H1 (cell line): ENCODE data around the gene DHCR24. TPM values are rescaled to one million over a fixed set of nuclear protein-coding genes. Genes with fewer than 3 reads are reported as not detected.

Experiments used
- CTCF ChIA-PET: fragments of 300-600 bp; sonication (Branson Sonifier 250); formaldehyde crosslinking; loops from one replicate; lab custom pipeline; 2021; ENCODE audit not compliant: partially characterized antibody; lab: Charles Lee
- POLR2A ChIA-PET: fragments of 300-600 bp; sonication (Branson Sonifier 250); formaldehyde crosslinking; loops from one replicate; lab custom pipeline; 2021; ENCODE audit warnings: inconsistent platforms; ENCODE audit not compliant: partially characterized antibody; lab: Charles Lee
- DNase-seq, 2 experiments: peaks; one replicate each; pipeline versions ENCODE4 v3.0.0 to v3.0.0-alpha.2; 2010 to 2022; ENCODE audit warnings: low spot score in 2 of 2, low read depth in 1 of 2, mixed read lengths in 1 of 2
- FAIRE-seq: peaks from 2 replicates; lab custom pipeline; 2011; peaks lifted over from hg19 to GRCh38; lab: Jason Lieb, UNC
- H2AFZ ChIP-seq: 2 replicates; pipeline ENCODE4 v1.8.1; 2012; ENCODE audit warnings: low read length, inconsistent platforms
- H2AK5ac ChIP-seq: 2 replicates; pipeline ENCODE4 v1.6.1; 2013; ENCODE audit warnings: low read depth, low read length
- H2BK120ac ChIP-seq: replicated peaks from 2 replicates; pipeline ENCODE3; 2013; ENCODE audit warnings: low read depth, low read length, inconsistent platforms
- H2BK12ac ChIP-seq: 2 replicates; pipeline ENCODE4 v1.6.1; 2013; ENCODE audit warnings: low read depth, low read length
- H2BK15ac ChIP-seq: 2 replicates; pipeline ENCODE4 v1.6.1; 2013; ENCODE audit warnings: low read length
- H2BK20ac ChIP-seq: 2 replicates; pipeline ENCODE4 v1.6.1; 2013; ENCODE audit warnings: low read length
- H2BK5ac ChIP-seq: 2 replicates; pipeline ENCODE4 v1.6.1; 2013; ENCODE audit warnings: low read depth, low read length
- H3K14ac ChIP-seq: 2 replicates; pipeline ENCODE4 v1.6.1; 2013; ENCODE audit warnings: inconsistent platforms; ENCODE audit not compliant: insufficient read length
- H3K18ac ChIP-seq: 2 replicates; pipeline ENCODE4 v1.6.1; 2013; ENCODE audit warnings: low read length; ENCODE audit errors: extremely low read depth
- H3K23ac ChIP-seq: 2 replicates; pipeline ENCODE4 v1.6.1; 2013; ENCODE audit warnings: inconsistent platforms; ENCODE audit not compliant: insufficient read length
- H3K23me2 ChIP-seq: 2 replicates; pipeline ENCODE4 v1.6.1; 2013; ENCODE audit warnings: low read depth, low read length
- H3K27ac ChIP-seq: 2 replicates; pipeline ENCODE4 v1.6.1; 2011; ENCODE audit warnings: low read depth, low read length, inconsistent platforms
- H3K27me3 ChIP-seq, 4 experiments: replicated peaks in 1 of 4; 1 replicate in 1 of 4; 2 replicates in 3 of 4; pipeline versions ENCODE4 v1.6.1 to v1.8.1; 2011 to 2013; ENCODE audit warnings: low read length in 3 of 4, mild to moderate bottlenecking in 3 of 4, inconsistent platforms in 2 of 4, mixed read lengths in 2 of 4, moderate library complexity in 1 of 4; ENCODE audit not compliant: control insufficient read depth in 3 of 4, insufficient read depth in 3 of 4; ENCODE audit errors: extremely low read depth in 1 of 4
- H3K36me3 ChIP-seq, 4 experiments: 2 replicates each; pipeline versions ENCODE4 v1.6.1 to v1.8.1; 2011 to 2013; ENCODE audit warnings: mild to moderate bottlenecking in 4 of 4, low read length in 3 of 4, moderate library complexity in 2 of 4, control low read depth in 1 of 4, inconsistent platforms in 1 of 4; ENCODE audit not compliant: insufficient read depth in 4 of 4, control insufficient read depth in 2 of 4
- H3K4ac ChIP-seq: replicated peaks from 2 replicates; pipeline ENCODE3; 2013; ENCODE audit warnings: low read length, low read depth, mixed read lengths, inconsistent platforms; ENCODE audit not compliant: insufficient read length
- H3K4me1 ChIP-seq, 4 experiments: replicated peaks in 1 of 4; 1 replicate in 1 of 4; 2 replicates in 3 of 4; pipeline versions ENCODE4 v1.6.1 to v1.8.1; 2011 to 2013; ENCODE audit warnings: low read length in 3 of 4, inconsistent platforms in 2 of 4, mixed read lengths in 1 of 4; ENCODE audit not compliant: insufficient read depth in 4 of 4, control insufficient read depth in 3 of 4
- H3K4me2 ChIP-seq, 2 experiments: 2 replicates each; pipeline versions ENCODE4 v1.6.1 to v1.8.1; 2011 to 2013; ENCODE audit warnings: low read depth in 2 of 2, low read length in 2 of 2, control low read depth in 1 of 2, inconsistent platforms in 1 of 2, mild to moderate bottlenecking in 1 of 2; ENCODE audit not compliant: insufficient read depth in 1 of 2
- H3K4me3 ChIP-seq, 4 experiments: fragments of 200-600, 300-600 bp in 1 of 4; sonication (generic), shearing (Covaris generic), sonication (Bioruptor Twin) in 1 of 4; 2 replicates each; pipeline versions ENCODE4 v1.5.1 to v1.8.1; 2011 to 2016; ENCODE audit warnings: low read length in 4 of 4, low read depth in 3 of 4, control low read depth in 2 of 4, inconsistent platforms in 2 of 4, mild to moderate bottlenecking in 2 of 4, mixed read lengths in 1 of 4, moderate library complexity in 1 of 4; ENCODE audit not compliant: insufficient read depth in 2 of 4; ENCODE audit errors: extremely low read depth in 1 of 4
- H3K56ac ChIP-seq: replicated peaks from 2 replicates; pipeline ENCODE3; 2013; ENCODE audit warnings: low read depth, mild to moderate bottlenecking, mixed read lengths, low read length, inconsistent platforms; ENCODE audit not compliant: insufficient read length
- H3K79me1 ChIP-seq: 2 replicates; pipeline ENCODE4 v1.6.1; 2013; ENCODE audit warnings: low read depth, low read length, control low read depth
- H3K79me2 ChIP-seq, 2 experiments: 2 replicates each; pipeline versions ENCODE4 v1.6.1 to v1.8.1; 2012 to 2013; ENCODE audit warnings: low read length in 2 of 2, mild to moderate bottlenecking in 2 of 2, inconsistent platforms in 1 of 2; ENCODE audit not compliant: insufficient read depth in 2 of 2, control insufficient read depth in 1 of 2
- H3K9ac ChIP-seq, 4 experiments: replicated peaks in 1 of 4; 1 replicate in 1 of 4; 2 replicates in 3 of 4; pipeline versions ENCODE4 v1.6.1 to v1.8.1; 2011 to 2013; ENCODE audit warnings: low read depth in 3 of 4, low read length in 3 of 4, control low read depth in 2 of 4, mild to moderate bottlenecking in 2 of 4, moderate library complexity in 2 of 4, inconsistent platforms in 1 of 4; ENCODE audit errors: extremely low read depth in 1 of 4
- H3K9me3 ChIP-seq, 2 experiments: 2 replicates each; pipeline versions ENCODE4 v1.6.1 to v1.8.1; 2012 to 2013; ENCODE audit warnings: mild to moderate bottlenecking in 2 of 2, moderate library complexity in 2 of 2, control low read depth in 1 of 2, inconsistent platforms in 1 of 2, low read depth in 1 of 2, low read length in 1 of 2, mixed read lengths in 1 of 2; ENCODE audit not compliant: insufficient read depth in 2 of 2
- H4K20me1 ChIP-seq, 2 experiments: replicated peaks in 1 of 2; 2 replicates each; pipeline versions ENCODE3 to v1.8.1; 2011 to 2013; ENCODE audit warnings: inconsistent platforms in 2 of 2, low read length in 2 of 2, mild to moderate bottlenecking in 1 of 2; ENCODE audit not compliant: insufficient read depth in 2 of 2, control insufficient read depth in 1 of 2
- H4K5ac ChIP-seq: 2 replicates; pipeline ENCODE4 v1.6.1; 2013; ENCODE audit warnings: low read length, low read depth, mixed read lengths, inconsistent platforms; ENCODE audit not compliant: insufficient read length
- H4K8ac ChIP-seq: 2 replicates; pipeline ENCODE4 v1.8.0; 2013; ENCODE audit warnings: mild to moderate bottlenecking, moderate library complexity, low read length, inconsistent platforms; ENCODE audit not compliant: insufficient read depth; ENCODE audit errors: extremely low read depth
- H4K91ac ChIP-seq: replicated peaks from 2 replicates; pipeline ENCODE3; 2013; ENCODE audit warnings: low read length, mixed read lengths, inconsistent platforms; ENCODE audit not compliant: insufficient read length
- BCL11A ChIP-seq, 2 experiments: IDR thresholded peaks; one replicate each; pipeline ENCODE4 v1.6.1; 2011; ENCODE audit warnings: low read depth in 2 of 2, low read length in 2 of 2, mild to moderate bottlenecking in 2 of 2
- KDM5A ChIP-seq: fragments of 200-600 bp; IDR thresholded peaks from 2 replicates; pipeline ENCODE4 v1.7.1; 2012; ENCODE audit warnings: mild to moderate bottlenecking, low read length, inconsistent platforms, mixed read lengths
- POLR2A ChIP-seq, 2 experiments: IDR thresholded peaks; 1 replicate in 1 of 2; 2 replicates in 1 of 2; pipeline ENCODE4 v1.6.1; 2011; ENCODE audit warnings: low read depth in 2 of 2, low read length in 2 of 2, mild to moderate bottlenecking in 2 of 2; ENCODE audit errors: control extremely low read depth in 1 of 2
- RFX5 ChIP-seq: IDR thresholded peaks from 2 replicates; pipeline ENCODE4 v1.6.1; 2011; ENCODE audit warnings: low read depth, low read length, improper control_type of control experiment, borderline replicate concordance
- RXRA ChIP-seq: IDR thresholded peaks from 2 replicates; pipeline ENCODE4 v1.6.1; 2011; ENCODE audit warnings: low read depth, mild to moderate bottlenecking, low read length, moderate library complexity; ENCODE audit not compliant: insufficient read depth
- SAP30 ChIP-seq: fragments of 300-600 bp; sonication (generic); IDR thresholded peaks from 2 replicates; pipeline ENCODE4 v1.7.1; 2012; ENCODE audit warnings: low read length, moderate library complexity, mild to moderate bottlenecking, inconsistent platforms; ENCODE audit not compliant: insufficient read depth, insufficient replicate concordance
- SIN3A ChIP-seq, 2 experiments: IDR thresholded peaks in 1 of 2; conservative IDR thresholded peaks in 1 of 2; 2 replicates each; pipeline ENCODE4 v1.6.1; 2011 to 2012; ENCODE audit warnings: low read length in 2 of 2, improper control_type of control experiment in 1 of 2, low read depth in 1 of 2, mild to moderate bottlenecking in 1 of 2
- SIRT6 ChIP-seq: IDR thresholded peaks from one replicate; pipeline ENCODE4 v1.7.1; 2012; ENCODE audit warnings: low read length, inconsistent platforms
- SP4 ChIP-seq: IDR thresholded peaks from 2 replicates; pipeline ENCODE4 v1.6.1; 2012; ENCODE audit warnings: low read length, inconsistent platforms
- TCF12 ChIP-seq: IDR thresholded peaks from 2 replicates; pipeline ENCODE4 v1.6.1; 2011; ENCODE audit warnings: low read depth, mild to moderate bottlenecking, low read length
- YY1 ChIP-seq: IDR thresholded peaks from 2 replicates; pipeline ENCODE4 v1.6.1; 2011; ENCODE audit warnings: low read depth, mild to moderate bottlenecking, low read length
- whole genome bisulfite sequencing, 2 experiments: shearing (Covaris generic) in 1 of 2; methylation state at CpG; one replicate each; pipeline versions ENCODE4 v1.1.6 to v1.1.7; 2013 to 2015; ENCODE audit warnings: low lambda C conversion rate in 2 of 2, mixed read lengths in 2 of 2, inconsistent platforms in 1 of 2, low coverage in 1 of 2, missing lambda C conversion rate in 1 of 2; ENCODE audit not compliant: insufficient replicate concordance in 2 of 2, insufficient coverage in 1 of 2, insufficient read length in 1 of 2; ENCODE audit errors: extremely low coverage in 1 of 2, missing lambda C conversion rate in 1 of 2; 5-methylcytosine and 5-hydroxymethylcytosine counted together
- polyA plus RNA-seq, 7 experiments: library from polyadenylated mRNA; depleted of rRNA in 3 of 7; stranded (reverse) in 5 of 7; unstranded in 2 of 7; fragments of >200 nt in 5 of 7; fragments of 200-250 nt in 2 of 7; gene quantifications; 1 replicate in 5 of 7; 2 replicates in 1 of 7; 4 replicates in 1 of 7; pipeline versions ENCODE4 v1.2.1 to v1.2.3, GENCODE V29; 2011 to 2013; ENCODE audit warnings: missing spikeins in 2 of 7, mixed read lengths in 2 of 7
- total RNA-seq: library from RNA; stranded (reverse); fragmentation: NEBNext Ultra II Directional; extraction: Animal tissue kit (Norgen Biotek cat#: 25700); gene quantifications from 2 replicates; pipeline ENCODE4 v1.2.1, GENCODE V29; 2021
- TF ChIP-seq, protein P1 (sequence below): IDR thresholded peaks from 2 replicates; pipeline ENCODE4 v1.6.1; 2012; ENCODE audit warnings: inconsistent platforms
- TF ChIP-seq, protein P2 (sequence below): IDR thresholded peaks from 2 replicates; pipeline ENCODE4 v1.6.1; 2011; ENCODE audit warnings: low read length, improper control_type of control experiment

Gene DHCR24
- total and polyA plus RNA-seq, 2 of the 8 experiments (the other 6 are each of a cell fraction or from before 2014, with no cell fraction given), result 370 to 419 TPM

DNA sequence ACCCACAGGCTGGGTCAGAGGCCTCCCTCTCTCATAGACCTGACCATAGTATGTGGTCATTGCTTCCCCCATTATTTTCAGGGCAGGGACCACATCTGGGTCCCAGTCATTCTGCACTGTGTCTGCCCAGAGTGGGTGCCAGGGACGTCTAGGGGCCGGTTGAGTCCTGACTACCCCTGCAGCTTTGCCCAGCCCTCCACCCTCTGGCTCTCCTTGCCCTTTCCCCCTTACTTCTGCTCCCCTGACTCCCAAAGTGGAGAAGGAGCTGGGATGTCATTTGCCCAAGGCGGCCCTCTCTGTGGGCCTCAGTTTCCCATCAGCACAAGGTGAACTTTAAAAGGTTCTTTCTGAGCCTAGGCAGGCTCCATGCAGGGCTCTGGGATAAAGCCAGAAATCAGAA lies 81.5 kb downstream of the DHCR24 start:
- H2BK20ac ChIP-seq, result no peak overlapping the region
- peaks cover 0 to 5% (median under 1%) of the 10 kb centered on the region in 4 experiments; a peak in 3 of 7 replicates for H3K4me1 ChIP-seq
- no peak overlapping the region for H3K4ac ChIP-seq
- peaks cover 3% of the 10 kb centered on the region; the same call in 1 of the 2 replicates for H3K23me2 ChIP-seq
- H2AFZ ChIP-seq, result no peak overlapping the region
- H3K9ac ChIP-seq, result no peak overlapping the region
- H2AK5ac ChIP-seq, result no peak overlapping the region
- no peak for DNase-seq
- H3K79me1 ChIP-seq, result no peaks in the 10 kb centered on the region
- no peak overlapping the region for H3K27ac ChIP-seq
- H4K8ac ChIP-seq, result 0 out of 2 replicates have a peak overlapping the region, but pooled peaks have one; percentile 7
- ChIA-PET CTCF (interaction anchor here (1.0 to 5.4 kb wide), 4 partner anchors 13 to 133 kb away, joined by 3 to 80 read pairs (median 5); no protein-coding TSS in a partner anchor), POLR2A (no interaction called here)
- H3K79me2 ChIP-seq, result no peaks in the 10 kb centered on the region
- H3K14ac ChIP-seq, result no peak overlapping the region
- H2BK12ac ChIP-seq, result no peak overlapping the region
- no peak overlapping the region for H4K5ac ChIP-seq
- no peak overlapping the region for H3K4me2 ChIP-seq
- FAIRE-seq, result no peak
- no peak overlapping the region for H3K56ac ChIP-seq
- H2BK15ac ChIP-seq, result no peak overlapping the region
- H3K23ac ChIP-seq, result no peak overlapping the region
- H3K36me3 ChIP-seq, result no peaks in the 10 kb centered on the region
- no peaks in the 10 kb centered on the region for H4K20me1 ChIP-seq
- H4K91ac ChIP-seq, result no peak overlapping the region
- H3K9me3 ChIP-seq, result no peaks in the 10 kb centered on the region
- H3K4me3 ChIP-seq, result no peak overlapping the region
- H3K18ac ChIP-seq, result no peak overlapping the region
- WGBS, 2 experiments, result 83% methylated on average over 3 of the region's 3 CpGs; no CpG with 5 or more reads in 1 of the 2 experiments
- no peak overlapping the region for H2BK120ac ChIP-seq
- H3K27me3 ChIP-seq, result peaks cover 2 to 15% (median 11%) of the 10 kb centered on the region in 4 experiments; a peak in 6 of 7 replicates
- H2BK5ac ChIP-seq, result no peak overlapping the region
- no peak for TF ChIP-seq SIRT6
- TF ChIP-seq TCF12, result no peak
- no peak for TF ChIP-seq KDM5A
- no peak for TF ChIP-seq YY1
- no peak for TF ChIP-seq SP4
- TF ChIP-seq, protein P1, sequence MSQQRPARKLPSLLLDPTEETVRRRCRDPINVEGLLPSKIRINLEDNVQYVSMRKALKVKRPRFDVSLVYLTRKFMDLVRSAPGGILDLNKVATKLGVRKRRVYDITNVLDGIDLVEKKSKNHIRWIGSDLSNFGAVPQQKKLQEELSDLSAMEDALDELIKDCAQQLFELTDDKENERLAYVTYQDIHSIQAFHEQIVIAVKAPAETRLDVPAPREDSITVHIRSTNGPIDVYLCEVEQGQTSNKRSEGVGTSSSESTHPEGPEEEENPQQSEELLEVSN, result no peak
- TF ChIP-seq SAP30, result no peak
- TF ChIP-seq RXRA, result no peak
- no peak for TF ChIP-seq RFX5
- TF ChIP-seq SIN3A (conservative IDR thresholded peaks at IDR 0.05 in 1 of 2, IDR thresholded peaks at IDR 0.05 in 1 of 2; ENCODE audit: low read depth in 1 of 2, low read length in 2 of 2), result no peak
- TF ChIP-seq, protein P2, sequence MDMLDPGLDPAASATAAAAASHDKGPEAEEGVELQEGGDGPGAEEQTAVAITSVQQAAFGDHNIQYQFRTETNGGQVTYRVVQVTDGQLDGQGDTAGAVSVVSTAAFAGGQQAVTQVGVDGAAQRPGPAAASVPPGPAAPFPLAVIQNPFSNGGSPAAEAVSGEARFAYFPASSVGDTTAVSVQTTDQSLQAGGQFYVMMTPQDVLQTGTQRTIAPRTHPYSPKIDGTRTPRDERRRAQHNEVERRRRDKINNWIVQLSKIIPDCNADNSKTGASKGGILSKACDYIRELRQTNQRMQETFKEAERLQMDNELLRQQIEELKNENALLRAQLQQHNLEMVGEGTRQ, result no peak
- no peak for TF ChIP-seq POLR2A (IDR thresholded peaks at IDR 0.05; ENCODE audit: control extremely low read depth in 1 of 2, low read depth in 2 of 2, low read length in 2 of 2)
- TF ChIP-seq BCL11A (IDR thresholded peaks at IDR 0.05; ENCODE audit: low read depth in 2 of 2, low read length in 2 of 2), result no peak
